ENCODE measurements around the gene FBLIM1. TPM values are rescaled to one million over a fixed set of nuclear protein-coding genes. Genes with fewer than 3 reads are reported as not detected.

Gene FBLIM1
- total RNA-seq, 2 experiments from 2014 or later = 0.30 TPM; not detected in 1

Other genes with a start within 250 kb of the FBLIM1 start
- gene CASP9, start 234.6 kb upstream of the FBLIM1 start, total RNA-seq = 10 to 100 TPM; 19.4 to 19.9 TPM
- gene DNAJC16, start 231.9 kb upstream of the FBLIM1 start, total RNA-seq = 1 to 10 TPM; 7.9 to 8.5 TPM
- gene AGMAT, start 173.7 kb upstream of the FBLIM1 start, total RNA-seq = 1 to 10 TPM; 2.3 to 2.4 TPM
- gene DDI2, start 141.3 kb upstream of the FBLIM1 start, total RNA-seq = 10 to 100 TPM; 34.7 to 37.7 TPM
- gene PLEKHM2, start 74.5 kb upstream of the FBLIM1 start, total RNA-seq = 100 to 1,000 TPM in 1 of 2 experiments, 10 to 100 TPM in 1; 96.5 to 115 TPM
- gene SLC25A34, start 22.5 kb upstream of the FBLIM1 start, total RNA-seq = 1 to 10 TPM; 1.4 to 2.2 TPM
- gene TMEM82, start 16.3 kb upstream of the FBLIM1 start, total RNA-seq = not detected
- gene UQCRHL, start 48.9 kb downstream of the FBLIM1 start, total RNA-seq = under 1 TPM; 0.53 to 0.81 TPM
- 10 to 100 TPM; 85.9 to 87.3 TPM for gene SPEN, start 88.9 kb downstream of the FBLIM1 start, total RNA-seq
- gene ZBTB17, start 217.3 kb downstream of the FBLIM1 start, total RNA-seq = 100 to 1,000 TPM; 106 to 115 TPM
- gene SRARP, start 245.4 kb downstream of the FBLIM1 start, total RNA-seq = not detected